ENCODE results near the gene CPA5.

The CPA5 gene

DNA sequence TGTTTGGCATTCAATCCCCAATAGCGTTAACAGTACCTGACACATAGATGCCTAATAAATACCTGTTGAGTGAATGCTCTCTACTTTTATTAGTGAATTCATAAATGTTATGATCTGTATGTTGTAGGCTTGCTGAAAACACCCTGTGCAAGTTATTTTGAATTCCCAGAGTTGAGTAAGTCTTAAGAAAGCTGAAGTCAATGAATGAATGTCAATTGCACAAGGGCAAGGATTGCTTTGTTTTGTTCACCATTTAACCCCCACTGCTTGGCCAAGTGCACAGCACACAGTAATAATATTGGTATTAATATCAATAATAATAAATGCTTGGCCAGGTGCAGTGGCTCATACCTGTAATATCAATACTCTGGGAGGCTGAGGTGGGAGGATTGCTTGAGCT is 45.9 kb downstream of the CPA5 start:
- TF ChIP-seq CTCF (IDR thresholded peaks at IDR 0.05; ENCODE audit: low read length, missing control alignments), result no peak
- peak; percentile 42 for DNase-seq (ENCODE audit: low read depth)
- H3K4me3 ChIP-seq (replicated peaks; ENCODE audit: low read depth, low read length), result no peak overlapping the region

DNA sequence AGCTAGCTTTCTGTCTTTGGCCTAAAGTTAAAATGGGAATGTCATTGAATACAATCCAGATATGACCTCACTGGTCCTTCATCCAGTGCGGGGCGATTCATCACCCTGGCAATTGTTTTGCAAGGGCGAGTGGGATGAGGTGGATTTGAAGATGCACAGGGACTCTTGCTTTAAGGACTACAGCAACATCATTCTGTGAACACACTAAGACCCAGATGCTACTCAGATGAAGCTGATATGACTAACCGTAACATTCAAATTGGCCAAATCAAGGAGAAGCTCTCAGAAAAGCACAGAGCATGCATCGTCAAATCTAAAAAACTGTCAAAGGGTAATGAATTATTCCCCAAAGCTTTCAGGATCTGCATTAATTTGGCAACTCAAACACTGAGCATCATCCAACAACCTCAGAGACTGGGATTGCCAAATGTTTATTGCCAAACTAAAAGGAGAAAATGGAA is 48.5 kb downstream of the CPA5 start:
- TF ChIP-seq CTCF (IDR thresholded peaks at IDR 0.05; ENCODE audit: low read length, missing control alignments), result no peak
- no peak overlapping the region for H3K4me3 ChIP-seq (replicated peaks; ENCODE audit: low read depth, low read length)
- peak; percentile 71 for DNase-seq (ENCODE audit: low read depth)

DNA sequence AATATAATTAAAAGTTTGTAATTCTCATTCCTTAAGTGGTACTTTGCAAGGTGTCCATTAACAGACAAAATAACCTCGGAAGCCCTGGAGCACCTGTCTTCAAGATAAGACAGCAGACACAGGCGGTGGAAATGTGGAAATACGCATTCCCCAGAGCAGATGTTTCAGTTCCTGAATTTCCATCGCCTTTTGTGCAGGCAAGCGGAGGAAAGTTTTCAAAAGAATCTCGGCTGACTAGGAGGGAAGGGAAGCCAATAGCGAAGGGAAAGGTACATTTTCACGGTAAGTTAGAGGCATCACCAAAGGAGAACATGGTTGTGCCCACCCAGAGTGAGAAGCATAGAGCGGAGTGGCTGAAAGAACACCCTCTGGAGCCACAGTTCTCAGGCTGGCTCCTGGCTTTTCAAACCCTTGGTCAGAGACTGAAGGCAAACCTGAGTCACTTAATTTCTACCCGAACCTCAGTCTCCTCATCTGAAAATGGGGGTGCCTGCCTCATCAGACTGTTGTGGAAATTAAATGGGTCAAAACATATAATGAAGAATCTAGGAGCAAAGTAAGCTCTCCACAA is 49.3 kb downstream of the CPA5 start:
- TF ChIP-seq CTCF (IDR thresholded peaks at IDR 0.05; ENCODE audit: low read length, missing control alignments), result no peak
- DNase-seq (ENCODE audit: low read depth), result no peak
- H3K4me3 ChIP-seq (replicated peaks; ENCODE audit: low read depth, low read length), result no peak overlapping the region

DNA sequence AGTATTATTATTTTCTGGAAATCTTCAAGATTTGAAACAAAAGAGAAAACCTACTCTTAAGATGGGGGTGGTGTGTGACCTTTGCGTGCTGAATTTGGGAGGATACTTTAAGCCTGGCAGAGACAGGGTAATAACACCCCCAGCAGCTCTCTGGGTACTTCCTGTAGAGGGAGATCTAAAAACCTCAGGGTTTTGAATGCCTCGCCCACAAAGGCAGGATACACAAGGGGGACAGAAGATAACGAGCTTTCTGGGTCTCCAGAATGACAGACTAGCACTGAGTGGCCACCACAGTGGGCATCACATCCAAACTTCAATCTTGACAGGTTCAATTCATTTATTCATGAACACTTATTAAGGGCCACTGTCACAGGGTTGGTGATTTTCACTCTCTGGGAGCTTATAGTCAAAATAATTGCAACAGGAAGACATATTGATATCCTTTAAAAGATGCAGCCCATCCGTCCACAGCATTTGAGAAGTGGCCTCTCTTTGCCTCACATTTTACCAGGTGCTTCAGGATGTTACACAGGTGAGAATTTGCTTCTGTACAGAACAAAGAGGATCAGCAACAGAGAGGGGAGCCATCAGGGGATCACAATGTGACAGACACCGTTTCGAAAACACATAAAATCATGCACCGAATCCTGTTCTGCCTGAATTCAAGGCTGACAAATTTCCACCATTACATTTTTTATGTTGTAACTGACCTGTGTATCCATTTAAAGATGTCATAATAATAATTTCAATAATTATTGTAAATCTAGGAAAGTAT is 50.0 kb downstream of the CPA5 start:
- DNase-seq (ENCODE audit: low read depth), result no peak
- H3K4me3 ChIP-seq (replicated peaks; ENCODE audit: low read depth, low read length), result no peak overlapping the region
- TF ChIP-seq CTCF (IDR thresholded peaks at IDR 0.05; ENCODE audit: low read length, missing control alignments), result no peak

DNA sequence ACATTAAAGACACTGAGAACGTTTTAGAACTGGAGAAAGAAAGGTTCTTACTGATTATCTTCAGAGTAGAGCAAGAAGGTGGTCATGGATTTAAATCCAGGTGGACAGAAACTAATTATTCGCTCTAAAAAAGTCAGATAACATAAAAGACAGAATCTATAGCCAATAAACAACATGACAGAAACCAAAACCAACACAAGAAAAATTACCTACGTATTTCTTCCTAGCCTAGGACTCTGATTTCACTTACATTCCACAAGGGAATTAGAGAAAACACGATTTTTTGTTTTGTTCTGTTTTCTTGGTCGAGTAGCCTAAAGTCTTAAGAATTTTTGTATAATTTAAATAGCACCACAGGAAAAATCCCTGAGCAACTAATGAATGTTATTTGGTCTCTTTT is 50.8 kb downstream of the CPA5 start:
- TF ChIP-seq CTCF (IDR thresholded peaks at IDR 0.05; ENCODE audit: low read length, missing control alignments), result no peak
- no peak for DNase-seq (ENCODE audit: low read depth)
- no peak overlapping the region for H3K4me3 ChIP-seq (replicated peaks; ENCODE audit: low read depth, low read length)

DNA sequence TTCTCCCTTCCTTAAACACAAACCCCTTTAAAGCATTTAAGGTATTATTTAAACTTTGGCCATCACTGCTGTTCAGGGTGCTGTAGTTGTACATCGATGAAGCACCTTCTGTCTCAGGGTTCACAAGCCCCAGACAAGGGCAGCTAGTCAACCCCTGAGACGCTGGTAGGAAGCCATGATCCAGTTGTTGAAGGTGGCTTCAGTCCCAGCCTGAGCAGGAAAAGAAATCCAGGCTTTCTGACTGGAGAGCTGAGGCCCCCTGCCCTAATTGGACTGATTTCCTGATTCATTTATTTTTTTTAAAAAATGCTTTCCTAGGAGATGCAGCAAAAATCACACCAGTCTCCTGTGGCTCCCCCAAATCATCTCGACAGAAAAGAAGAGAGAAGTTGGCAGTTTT is 51.5 kb downstream of the CPA5 start:
- no peak overlapping the region for H3K4me3 ChIP-seq (replicated peaks; ENCODE audit: low read depth, low read length)
- TF ChIP-seq CTCF (IDR thresholded peaks at IDR 0.05; ENCODE audit: low read length, missing control alignments), result no peak
- no peak for DNase-seq (ENCODE audit: low read depth)
